ENCODE measurements around the gene CCDC83. TPM values are rescaled to one million over a fixed set of nuclear protein-coding genes. Genes with fewer than 3 reads are reported as not detected.

CCDC83 gene
- total and polyA plus RNA-seq, 12 donors = not detected

DNA sequence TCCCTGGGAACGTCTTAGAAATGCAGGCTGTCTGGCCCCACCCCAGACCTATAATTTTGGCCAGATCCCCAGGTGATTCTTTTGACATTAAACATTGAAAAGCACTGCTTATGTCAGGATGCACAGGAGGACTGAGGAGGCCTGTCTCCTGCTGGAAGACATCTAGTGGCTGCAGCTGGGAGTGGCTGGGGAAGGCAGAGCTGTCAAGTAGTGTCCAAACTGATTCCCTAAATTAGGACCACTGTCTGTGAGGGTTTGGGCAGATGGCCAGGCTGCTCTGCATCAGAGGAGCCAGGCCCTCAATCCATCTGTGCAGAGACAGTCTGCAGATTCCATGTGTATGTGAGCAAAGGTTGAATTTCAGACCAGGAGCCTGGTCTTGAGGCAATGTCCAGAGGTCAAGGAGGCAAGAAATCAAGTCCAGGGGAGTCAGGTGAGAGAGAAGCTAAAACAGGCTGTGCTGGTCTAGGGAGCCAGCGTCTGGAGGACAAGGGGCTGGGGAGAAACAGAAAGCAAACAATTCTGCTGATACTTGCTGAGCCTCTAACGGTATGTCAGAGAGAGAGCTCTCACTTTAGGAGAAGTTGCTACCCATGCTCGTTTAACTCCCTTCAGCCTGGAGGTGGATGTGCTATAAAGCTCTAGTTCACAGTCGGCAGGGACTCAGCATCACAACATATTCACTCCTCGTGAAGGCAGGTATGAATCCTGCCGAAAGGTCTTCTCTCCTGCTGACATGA lies 28.9 kb upstream of the CCDC83 start:
- Histone ChIP-seq H3K36me3 (no peaks in the 10 kb centered on the region), H3K9me3 (peaks cover 0 to 4% (median 0%) of the 10 kb centered on the region in 11 donors), H3K4me3 (no peak overlapping the region), H3K4me1 (peaks cover 0 to 32% (median 0%) of the 10 kb centered on the region in 9 donors), H3K27me3 (no peaks in the 10 kb centered on the region), H3K27ac (no peak overlapping the region)
- ATAC-seq (peak in 7 of 8 donors; percentile 62 to 80 (median 70)), DNase-seq (peak; percentile 37 to 40)
- 71 to 72% methylated on average over 7 of the region's 7 CpGs for WGBS, 2 donors
- TF ChIP-seq CTCF (IDR thresholded peaks at IDR 0.05) = peak; percentile 25 to 68 (median 57)
- intact Hi-C loops (cut with DNase I) = loop anchor here (2.0 to 10.0 kb wide), 9 partner anchors 121 to 644 kb away; no protein-coding TSS in a partner anchor

DNA sequence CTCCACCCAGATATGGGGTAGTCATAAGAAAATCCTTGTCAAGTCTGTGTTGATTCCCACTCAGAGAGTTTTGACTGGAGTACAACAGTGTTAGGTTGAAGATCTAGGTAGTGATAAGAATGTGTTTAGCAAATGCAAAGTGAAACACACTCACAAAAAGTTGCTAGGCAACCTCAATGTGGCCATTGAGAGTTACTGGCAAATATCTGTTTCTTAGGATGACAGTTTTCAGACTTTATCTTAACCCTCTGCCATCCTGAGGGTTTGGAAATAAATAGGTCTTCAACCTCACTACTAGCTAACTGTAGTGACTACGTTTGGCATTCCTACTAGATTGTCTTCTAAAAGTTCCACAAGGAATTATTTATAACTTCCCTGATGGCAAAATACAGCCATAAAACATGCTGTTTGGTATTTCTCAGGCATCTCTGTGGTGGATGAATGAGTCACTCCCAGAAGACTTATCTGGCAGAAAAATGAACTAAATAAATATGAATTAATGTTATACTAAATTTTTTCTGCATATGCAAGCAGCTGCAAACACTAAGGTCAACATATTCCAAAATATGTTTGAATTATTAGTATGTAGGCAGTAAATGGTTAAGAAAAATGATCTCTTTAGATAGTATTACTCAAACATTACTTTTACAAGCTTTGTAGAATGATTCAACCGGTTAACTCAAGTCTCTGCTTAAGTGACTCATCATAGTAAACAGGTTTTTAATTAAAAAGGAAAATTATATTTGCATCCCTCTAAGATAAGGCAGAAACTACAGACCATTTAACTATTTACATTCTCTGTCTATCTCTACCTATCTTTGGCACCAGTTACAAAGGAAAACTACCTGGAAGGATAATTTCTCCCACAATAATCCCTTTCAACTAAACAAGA lies 27.2 kb upstream of the CCDC83 start:
- Histone ChIP-seq H3K4me1 (peaks cover 0 to 29% (median 0%) of the 10 kb centered on the region in 9 donors), H3K36me3 (no peaks in the 10 kb centered on the region), H3K27me3 (no peaks in the 10 kb centered on the region), H3K4me3 (no peak overlapping the region), H3K9me3 (peaks cover 0 to 4% (median 0%) of the 10 kb centered on the region in 11 donors), H3K27ac (peak overlapping the region in 2 of 10 donors; percentile 5 to 38)
- DNase-seq (no peak), ATAC-seq (no peak)
- 40 to 60% methylated on average over 2 of the region's 2 CpGs for WGBS, 2 donors
- intact Hi-C loops (cut with DNase I) = loop anchor here (2.0 to 10.0 kb wide), 9 partner anchors 123 to 646 kb away; no protein-coding TSS in a partner anchor
- TF ChIP-seq CTCF (IDR thresholded peaks at IDR 0.05) = no peak

DNA sequence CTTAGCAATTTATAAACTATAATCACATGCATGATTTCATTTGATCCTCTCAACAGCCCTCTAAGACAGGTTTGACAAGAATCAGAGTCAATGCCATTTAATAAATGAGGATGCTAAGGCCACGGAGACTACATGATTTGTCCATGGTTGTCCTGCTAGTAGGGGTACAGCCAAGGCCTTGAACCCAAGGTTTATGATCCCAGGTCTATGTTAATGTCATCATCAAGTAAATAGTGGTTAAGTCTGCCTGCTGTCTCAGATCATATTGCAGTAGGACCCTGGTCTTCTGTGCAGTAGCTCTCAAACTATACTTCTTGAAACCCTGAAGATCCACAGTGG lies 26.6 kb upstream of the CCDC83 start:
- no peaks in the 10 kb centered on the region for H3K27me3 ChIP-seq
- DNase-seq (no peak), ATAC-seq (no peak)
- WGBS, 2 donors = 87 to 89% methylated on average over 1 of the region's 1 CpG
- H3K27ac ChIP-seq = no peak overlapping the region
- peaks cover 0 to 4% (median 0%) of the 10 kb centered on the region in 11 donors for H3K9me3 ChIP-seq
- H3K36me3 ChIP-seq = no peaks in the 10 kb centered on the region
- peaks cover 0 to 26% (median 0%) of the 10 kb centered on the region in 9 donors for H3K4me1 ChIP-seq
- TF ChIP-seq CTCF (IDR thresholded peaks at IDR 0.05) = no peak
- no peak overlapping the region for H3K4me3 ChIP-seq
- intact Hi-C loops (cut with DNase I) = loop anchor here in 9 of 10 donors (5.0 to 10.0 kb wide), 7 partner anchors 124 to 646 kb away; no protein-coding TSS in a partner anchor

GRCh38 chr11:85829172-85829571 lies 26.0 kb upstream of the CCDC83 start:
- H3K4me1 ChIP-seq = peaks cover 0 to 26% (median 0%) of the 10 kb centered on the region in 9 donors
- H3K27me3 ChIP-seq = no peaks in the 10 kb centered on the region
- no peak overlapping the region for H3K4me3 ChIP-seq
- H3K9me3 ChIP-seq = peaks cover 0 to 4% (median 0%) of the 10 kb centered on the region in 11 donors
- no peak overlapping the region for H3K27ac ChIP-seq
- H3K36me3 ChIP-seq = no peaks in the 10 kb centered on the region
- no peak for TF ChIP-seq CTCF (IDR thresholded peaks at IDR 0.05)
- intact Hi-C loops (cut with DNase I) = loop anchor here in 9 of 10 donors (5.0 to 10.0 kb wide), 7 partner anchors 124 to 647 kb away; no protein-coding TSS in a partner anchor
- 98 to 99% methylated on average over 2 of the region's 2 CpGs for WGBS, 2 donors
- ATAC-seq (no peak), DNase-seq (no peak)
